COLO668 (cell line): ENCODE data around the gene MAFB.

Source experiments
- DNase-seq: peaks from one replicate; lab custom pipeline; 2025; ENCODE audit not compliant: unreplicated experiment; lab: John Stamatoyannopoulos, UW

The MAFB gene

DNA sequence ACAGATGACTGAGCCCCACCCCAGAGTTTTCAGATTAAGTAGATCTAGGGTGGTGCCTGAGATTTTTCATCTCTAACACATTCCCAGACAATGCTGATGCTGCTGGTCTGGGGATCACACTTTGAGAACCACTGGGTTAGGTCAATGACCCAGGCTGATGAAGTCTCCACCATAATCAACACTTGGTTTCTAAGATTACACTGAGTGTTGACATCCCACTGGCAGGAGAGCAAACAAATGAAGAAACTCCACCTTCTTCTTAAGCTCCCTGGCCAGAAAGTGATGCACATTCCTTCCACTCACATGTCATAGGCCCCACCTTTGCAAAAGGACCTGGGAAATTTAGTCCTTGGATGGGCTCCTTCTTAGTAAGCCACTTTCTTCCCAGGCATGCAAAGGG is 53.1 kb downstream of the MAFB start:
- no peak for DNase-seq
